SKM-1 treated with dmso at 0.1 percent for 144 hours (cell line): ENCODE data around the gene TRAF7.

ENCODE experiments used
- DNase-seq: peaks from one replicate; lab custom pipeline; 2025; ENCODE audit not compliant: unreplicated experiment; lab: John Stamatoyannopoulos, UW

The TRAF7 gene

DNA sequence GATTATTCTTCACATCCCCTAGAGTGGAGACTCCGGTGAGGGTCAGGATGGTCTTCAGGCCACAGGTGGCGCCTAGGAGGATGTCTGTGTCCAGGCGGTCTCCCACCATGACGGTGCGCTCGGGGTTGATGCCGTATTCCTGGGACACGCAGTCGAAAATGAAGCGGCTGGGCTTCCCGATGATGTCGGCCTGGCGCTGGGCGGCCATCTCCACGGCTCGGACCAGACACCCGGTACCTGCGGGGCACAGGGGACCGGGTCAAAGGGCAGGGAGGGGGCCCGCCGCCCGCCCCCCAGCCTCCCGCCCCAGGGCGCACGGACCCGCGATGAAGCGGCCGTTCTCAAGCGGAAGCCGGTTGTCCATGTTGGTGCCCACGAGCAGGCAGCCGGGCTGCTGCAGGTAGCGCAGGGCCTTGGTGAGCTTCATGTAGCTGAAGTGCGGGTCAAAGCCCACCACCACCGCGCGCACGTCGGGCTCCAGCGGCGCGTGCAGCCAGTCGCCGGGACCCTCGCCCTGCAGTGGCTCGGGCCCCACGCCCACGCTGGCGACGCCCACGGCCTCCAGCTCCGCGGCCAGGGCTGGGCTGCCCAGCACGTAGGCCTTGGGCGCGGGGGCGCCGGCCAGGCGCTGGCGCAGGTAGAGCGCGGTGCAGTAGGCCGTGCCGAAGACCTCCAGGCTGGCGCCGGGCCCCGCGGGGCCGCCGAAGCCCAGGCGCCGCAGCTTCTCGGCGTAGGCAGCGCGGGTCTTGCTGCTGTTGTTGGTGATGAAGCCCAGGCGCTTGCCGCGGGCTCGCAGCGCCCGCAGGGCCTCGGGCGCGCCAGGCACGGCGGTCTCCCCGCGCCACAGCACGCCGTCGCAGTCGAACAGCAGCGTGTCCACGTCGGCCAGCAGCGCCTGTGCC is 58.5 kb downstream of the TRAF7 start:
- no peak for DNase-seq

GRCh38 chr16:2214719-2214968 is 59.1 kb downstream of the TRAF7 start, which contains the start of gene PGP:
TSS of gene PGP (minus strand) at chr16:2214840. CDS start at chr16:2214777, 63 bp downstream.
- DNase-seq, result no peak

GRCh38 chr16:2216330-2216729 is 60.7 kb downstream of the TRAF7 start:
- no peak for DNase-seq

DNA sequence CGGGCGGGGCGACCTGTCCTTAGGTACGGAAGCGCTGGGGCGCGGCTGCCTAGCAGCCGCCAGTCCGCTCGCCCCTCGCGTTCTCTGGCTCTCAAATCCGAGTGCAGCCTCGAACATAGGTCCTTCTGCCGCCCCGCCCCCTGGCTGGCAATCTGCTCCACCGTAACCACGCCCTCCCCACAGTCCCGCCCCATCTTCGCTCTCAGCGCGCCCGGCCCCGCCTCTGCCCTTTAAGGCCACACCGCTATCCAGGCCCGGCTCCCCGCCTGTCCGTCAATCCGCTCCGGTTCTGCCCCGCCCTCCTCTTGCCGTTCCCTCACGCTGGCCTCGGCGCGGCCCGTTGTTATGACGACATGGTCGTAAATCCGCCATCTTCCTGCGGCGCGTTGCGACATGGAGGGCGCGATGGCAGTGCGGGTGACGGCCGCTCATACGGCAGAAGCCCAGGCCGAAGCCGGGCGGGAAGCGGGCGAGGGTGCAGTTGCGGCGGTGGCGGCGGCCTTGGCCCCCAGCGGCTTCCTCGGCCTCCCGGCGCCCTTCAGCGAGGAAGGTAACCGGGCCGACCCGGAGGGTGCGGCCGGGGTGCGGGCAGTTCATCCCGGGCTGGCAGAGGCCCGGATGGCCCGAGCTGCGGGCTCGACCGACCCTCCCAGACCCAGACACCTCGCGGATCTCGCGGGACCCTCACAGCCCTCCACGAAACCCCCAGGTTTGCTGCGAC is 67.8 kb downstream of the TRAF7 start, which contains the start of gene E4F1:
E4F1 (plus strand) TSS at position 371 of the 721 bp plus-strand sequence; CDS start at position 394, 23 bp downstream.
- DNase-seq, result peak; percentile 98

DNA sequence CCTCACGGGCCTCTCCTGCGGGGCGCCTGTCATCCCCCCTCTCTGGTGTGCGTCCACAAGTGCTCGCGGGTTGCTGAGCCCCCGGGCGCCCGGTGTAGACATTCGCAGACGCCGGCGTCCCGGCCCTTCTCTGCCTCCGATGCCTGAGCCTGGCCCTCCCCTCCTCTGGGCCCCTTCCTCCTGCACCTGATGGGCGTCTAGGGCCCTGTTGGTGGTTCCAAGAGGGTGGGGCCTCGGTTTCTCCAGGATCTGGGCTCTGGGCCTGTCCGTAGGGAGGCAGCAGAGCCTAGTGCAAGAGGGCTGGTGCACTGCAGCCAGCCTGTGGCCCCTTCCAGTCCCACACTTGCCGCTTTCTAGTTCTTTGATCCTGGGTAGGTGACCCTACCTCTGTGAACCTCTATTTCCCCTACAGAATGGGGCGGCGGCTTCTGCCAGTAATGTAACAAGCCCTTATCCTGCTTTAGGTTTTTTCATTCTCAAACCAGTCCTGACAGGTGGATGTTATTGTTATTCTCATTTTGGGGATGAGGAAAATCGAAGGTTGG is 68.4 kb downstream of the TRAF7 start:
- no peak for DNase-seq

DNA sequence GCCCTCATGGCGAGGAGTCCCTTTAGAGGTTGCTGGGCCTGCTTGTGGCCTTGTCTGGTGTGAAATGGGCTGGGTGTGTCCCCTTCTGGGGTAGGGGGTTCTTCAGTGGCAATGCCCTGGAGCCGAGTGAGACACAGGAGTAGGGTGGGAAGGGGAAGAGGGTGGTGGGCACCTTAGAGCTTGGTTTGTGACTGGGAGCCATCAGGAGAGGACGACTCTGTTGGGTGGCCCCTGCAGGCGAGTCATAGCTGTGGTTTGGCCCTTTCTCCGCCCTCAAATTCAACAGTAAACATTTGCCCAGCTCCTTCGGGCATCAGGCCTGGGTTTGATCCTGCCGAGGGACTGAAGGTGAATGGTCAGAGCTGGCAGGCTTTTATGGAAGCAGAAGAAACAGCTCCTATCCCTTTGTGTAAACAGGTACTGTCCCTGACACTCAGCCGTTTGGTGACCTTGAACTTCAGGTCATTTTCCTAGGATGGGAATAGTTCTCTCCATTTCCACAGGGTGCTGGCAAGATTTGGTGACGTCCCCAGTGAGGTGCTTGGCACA is 70.7 kb downstream of the TRAF7 start:
- DNase-seq, result no peak

DNA sequence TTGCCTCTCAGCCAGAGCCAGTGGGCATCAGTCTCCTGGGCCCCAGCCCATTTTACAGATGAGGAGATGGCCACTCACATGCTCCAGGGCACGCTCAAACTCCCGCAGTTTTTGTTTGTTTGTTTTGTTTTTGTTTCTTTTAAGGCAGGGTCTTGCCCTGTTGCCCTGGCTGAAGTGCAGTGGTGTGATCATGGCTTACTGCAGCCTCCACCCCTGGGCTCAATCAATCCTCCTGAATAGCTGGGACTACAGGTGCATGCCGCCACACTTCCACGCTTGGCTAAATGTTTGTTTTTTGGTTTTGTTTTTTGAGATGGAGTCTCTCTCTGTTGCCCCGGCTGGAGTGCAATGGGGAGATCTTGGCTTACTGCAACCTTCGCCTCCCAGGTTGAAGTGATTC is 71.3 kb downstream of the TRAF7 start:
- no peak for DNase-seq
